Panc1 (cell line): ENCODE measurements around the gene DDX27. TPM values are rescaled to one million over a fixed set of nuclear protein-coding genes. Genes with fewer than 3 reads are reported as not detected.

Experiments
- ATAC-seq: fragments of 200-7000 bp; cut with Tn5 transposase; 2 replicates; pipeline ENCODE4 v1.9.1; 2020; ENCODE audit warnings: mild to moderate bottlenecking, moderate library complexity
- BruUV-seq: library from RNA; stranded (reverse); fragments of 400-500 nt; replicated peaks from 2 replicates; lab custom pipeline; 2021; lab: Mats Ljungman, UMichigan
- CTCF ChIA-PET: fragments of 300-600 bp; sonication (Branson Sonifier 250); formaldehyde crosslinking; loops from one replicate; lab custom pipeline; 2022; ENCODE audit warnings: antibody characterized with exemption; lab: Charles Lee
- POLR2A ChIA-PET: fragments of 300-600 bp; sonication (Branson Sonifier 250); formaldehyde crosslinking; loops from one replicate; lab custom pipeline; 2022; ENCODE audit warnings: antibody characterized with exemption; lab: Charles Lee
- DNase-seq: peaks from one replicate; pipeline ENCODE4 v3.0.0-alpha.2; 2010; ENCODE audit warnings: low read depth, low spot score
- H3K27ac ChIP-seq: 2 replicates; pipeline ENCODE4 v1.5.1; 2011; ENCODE audit warnings: mild to moderate bottlenecking, low read length, inconsistent platforms
- H3K27me3 ChIP-seq: fragments of 200-500 bp; sonication (Bioruptor generic); 2 replicates; pipeline ENCODE4 v1.6.0; 2014; ENCODE audit warnings: low read length, inconsistent platforms; ENCODE audit not compliant: control insufficient read depth, insufficient read depth
- H3K36me3 ChIP-seq: fragments of 200-500 bp; sonication (Bioruptor generic); 2 replicates; pipeline ENCODE4 v1.5.1; 2014; ENCODE audit warnings: inconsistent platforms, mild to moderate bottlenecking, low read length, moderate library complexity; ENCODE audit not compliant: control insufficient read depth, insufficient read depth
- H3K4me1 ChIP-seq: 2 replicates; pipeline ENCODE4 v1.5.1; 2011; ENCODE audit warnings: inconsistent platforms, mild to moderate bottlenecking, low read length, moderate library complexity; ENCODE audit not compliant: control insufficient read depth, insufficient read depth
- H3K4me3 ChIP-seq, 2 experiments: 2 replicates each; pipeline ENCODE4 v1.5.1; 2011 to 2012; ENCODE audit warnings: low read depth in 2 of 2, low read length in 2 of 2, mild to moderate bottlenecking in 2 of 2, inconsistent platforms in 1 of 2, moderate library complexity in 1 of 2
- H3K9me3 ChIP-seq: fragments of 200-500 bp; sonication (Bioruptor generic); 2 replicates; pipeline ENCODE4 v1.5.1; 2014; ENCODE audit warnings: low read depth, mild to moderate bottlenecking, inconsistent platforms, low read length, moderate library complexity; ENCODE audit not compliant: control insufficient read depth, insufficient read depth
- CTCF ChIP-seq: fragments of 450-650 bp; IDR thresholded peaks from 2 replicates; pipeline ENCODE4 v1.5.1; 2017; ENCODE audit warnings: mild to moderate bottlenecking
- POLR2AphosphoS5 ChIP-seq: IDR thresholded peaks from 2 replicates; pipeline ENCODE4 v1.6.1; 2012; ENCODE audit warnings: mild to moderate bottlenecking, low read depth, low read length, moderate library complexity
- REST ChIP-seq, 2 experiments: IDR thresholded peaks; 2 replicates each; pipeline ENCODE4 v1.6.1; 2011 to 2012; ENCODE audit warnings: low read depth in 2 of 2, control low read depth in 1 of 2, low read length in 1 of 2, mild to moderate bottlenecking in 1 of 2, moderate library complexity in 1 of 2; ENCODE audit not compliant: insufficient read depth in 1 of 2
- SIN3A ChIP-seq: IDR thresholded peaks from 2 replicates; pipeline ENCODE4 v1.6.1; 2012; ENCODE audit warnings: low read depth, mild to moderate bottlenecking, low read length, moderate library complexity, borderline replicate concordance; ENCODE audit not compliant: insufficient read depth
- TCF7L2 ChIP-seq: IDR thresholded peaks from 2 replicates; pipeline ENCODE4 v1.6.1; 2011; ENCODE audit warnings: mild to moderate bottlenecking, low read depth, low read length, inconsistent platforms
- in situ Hi-C: cut with HindIII; loops from 2 replicates; pipeline ENCODE4 v1.10.0; 2016; ENCODE audit warnings: low sequenced_read_pairs, low pct_unique_long_range_greater_than_20kb
- intact Hi-C: fragments of 100-400 bp; cut with micrococcal nuclease; formaldehyde crosslinking; loops from one replicate; pipeline ENCODE4 v1.10.0; 2022; ENCODE audit not compliant: unreplicated experiment
- total RNA-seq: library from RNA; stranded (reverse); gene quantifications from one replicate; pipeline ENCODE4 v1.2.1, GENCODE V29; 2021; ENCODE audit not compliant: unreplicated experiment

Gene DDX27
- total RNA-seq, 1 experiment from 2014 or later: 63.4 TPM

- no peaks in the 10 kb centered on the region for H3K27me3 ChIP-seq
- H3K4me3 ChIP-seq: no peak overlapping the region
- BruUV-seq: no TSS peak
- H3K4me1 ChIP-seq: peaks cover 3% of the 10 kb centered on the region; the same call in 1 of the 2 replicates
- H3K9me3 ChIP-seq: no peaks in the 10 kb centered on the region; the same call in 1 of the 2 replicates
- ChIA-PET CTCF (interaction anchor here (0.7 kb wide), 2 partner anchors 82 to 178 kb away, joined by 3 to 10 read pairs; no protein-coding TSS in a partner anchor), POLR2A (interaction anchor here (0.6 kb wide), 1 partner anchor 9 kb away, joined by 6 read pairs; no protein-coding TSS in a partner anchor)
- ATAC-seq: no peak
- intact Hi-C loops: no loop called here
- H3K27ac ChIP-seq: no peak overlapping the region
- in situ Hi-C loops: no loop called here
- DNase-seq: no peak
- TF ChIP-seq SIN3A (no peak), CTCF (no peak), REST (IDR thresholded peaks at IDR 0.05; ENCODE audit: insufficient read depth in 1 of 2, low read depth in 2 of 2, low read length in 1 of 2) (no peak), POLR2AphosphoS5 (no peak), TCF7L2 (no peak)
- H3K36me3 ChIP-seq: no peaks in the 10 kb centered on the region; the same call in 1 of the 2 replicates
These were observed 4.6 kb upstream of the DDX27 start for GRCh38 chr20:49214571-49214970.

GRCh38 chr20:49215232-49215631 lies 4.0 kb upstream of the DDX27 start:
- POLR2A ChIA-PET: no interaction called here

More at GRCh38 chr20:49215232-49215631, 4.0 kb upstream of the DDX27 start:
- Histone ChIP-seq H3K9me3 (no peaks in the 10 kb centered on the region; the same call in 1 of the 2 replicates), H3K36me3 (no peaks in the 10 kb centered on the region; the same call in 1 of the 2 replicates), H3K27ac (no peak overlapping the region), H3K4me1 (peaks cover 4% of the 10 kb centered on the region; the same call in 1 of the 2 replicates), H3K4me3 (no peak overlapping the region), H3K27me3 (no peaks in the 10 kb centered on the region)
- intact Hi-C loops: loop anchor here (5.0 kb wide), 1 partner anchor 83 kb away; no protein-coding TSS in a partner anchor
- in situ Hi-C loops: no loop called here
- no TSS peak for BruUV-seq
- ATAC-seq: no peak
- DNase-seq: no peak
- CTCF ChIA-PET: no interaction called here
- TF ChIP-seq TCF7L2 (no peak), CTCF (no peak), POLR2AphosphoS5 (no peak), REST (IDR thresholded peaks at IDR 0.05; ENCODE audit: insufficient read depth in 1 of 2, low read depth in 2 of 2, low read length in 1 of 2) (no peak), SIN3A (no peak)
